Sigmoid colon (tissue), 4 donors: ENCODE results near the gene DERA.

ENCODE experiments used
- EP300 ChIP-seq, 4 donors: sonication (generic); formaldehyde crosslinking; IDR thresholded peaks; one replicate each; pipeline ENCODE4 v1.6.1; 2017; ENCODE audit warnings: antibody characterized with exemption in 4 of 4
- POLR2A ChIP-seq, 2 donors: fragments of 450-650 bp; IDR thresholded peaks; one replicate each; pipeline ENCODE4 v1.6.1; 2016; ENCODE audit warnings: antibody characterized with exemption in 2 of 2, mild to moderate bottlenecking in 2 of 2, moderate library complexity in 2 of 2
- POLR2AphosphoS5 ChIP-seq, 4 donors: sonication (generic); formaldehyde crosslinking; IDR thresholded peaks; one replicate each; pipeline ENCODE4 v1.6.1; 2017; ENCODE audit warnings: antibody characterized with exemption in 4 of 4
- TF ChIP-seq, protein P1 (sequence below), 4 experiments: fragments of 450-650 bp in 3 of 4; fragments of 200-600 bp in 1 of 4; IDR thresholded peaks; one replicate each; pipeline ENCODE4 v1.5.1; 2016 to 2019; ENCODE audit warnings: antibody characterized with exemption in 4 of 4, mild to moderate bottlenecking in 3 of 4, moderate library complexity in 2 of 4

DNA sequence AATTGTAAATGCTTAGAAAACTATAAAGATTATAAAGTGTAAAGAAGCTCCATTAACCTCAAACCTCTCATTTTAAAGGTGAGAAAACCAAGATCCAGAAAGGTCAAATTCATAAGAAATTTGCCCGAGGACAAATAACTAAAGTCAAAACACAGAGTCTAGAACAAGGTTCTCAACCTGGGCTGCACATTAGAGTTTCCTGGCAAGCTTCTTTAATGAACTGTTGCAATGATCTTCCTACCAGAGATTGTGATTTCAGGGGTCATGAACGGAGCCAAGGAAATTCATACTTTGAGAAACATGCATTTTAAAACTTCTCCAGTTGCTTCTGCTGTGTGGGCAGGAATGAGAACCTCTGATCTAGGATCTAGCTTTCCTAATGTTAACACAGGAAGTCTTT lies 86.8 kb downstream of the DERA start:
- TF ChIP-seq, protein P1, sequence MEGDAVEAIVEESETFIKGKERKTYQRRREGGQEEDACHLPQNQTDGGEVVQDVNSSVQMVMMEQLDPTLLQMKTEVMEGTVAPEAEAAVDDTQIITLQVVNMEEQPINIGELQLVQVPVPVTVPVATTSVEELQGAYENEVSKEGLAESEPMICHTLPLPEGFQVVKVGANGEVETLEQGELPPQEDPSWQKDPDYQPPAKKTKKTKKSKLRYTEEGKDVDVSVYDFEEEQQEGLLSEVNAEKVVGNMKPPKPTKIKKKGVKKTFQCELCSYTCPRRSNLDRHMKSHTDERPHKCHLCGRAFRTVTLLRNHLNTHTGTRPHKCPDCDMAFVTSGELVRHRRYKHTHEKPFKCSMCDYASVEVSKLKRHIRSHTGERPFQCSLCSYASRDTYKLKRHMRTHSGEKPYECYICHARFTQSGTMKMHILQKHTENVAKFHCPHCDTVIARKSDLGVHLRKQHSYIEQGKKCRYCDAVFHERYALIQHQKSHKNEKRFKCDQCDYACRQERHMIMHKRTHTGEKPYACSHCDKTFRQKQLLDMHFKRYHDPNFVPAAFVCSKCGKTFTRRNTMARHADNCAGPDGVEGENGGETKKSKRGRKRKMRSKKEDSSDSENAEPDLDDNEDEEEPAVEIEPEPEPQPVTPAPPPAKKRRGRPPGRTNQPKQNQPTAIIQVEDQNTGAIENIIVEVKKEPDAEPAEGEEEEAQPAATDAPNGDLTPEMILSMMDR (IDR thresholded peaks at IDR 0.05): no peak
- no peak for TF ChIP-seq POLR2A (IDR thresholded peaks at IDR 0.05)
- TF ChIP-seq EP300 (IDR thresholded peaks at IDR 0.05): no peak
- TF ChIP-seq POLR2AphosphoS5 (IDR thresholded peaks at IDR 0.05): no peak
